OCI-LY1 (cell line): ENCODE results near the gene ACSM3.

Experiments
- H2AFZ ChIP-seq: fragments of 200-600 bp; sonication (generic), shearing (Covaris generic); 2 replicates; pipeline ENCODE4 v1.6.0; 2014; ENCODE audit warnings: antibody characterized with exemption, mild to moderate bottlenecking, low read length
- H3F3A ChIP-seq: fragments of 200-600 bp; sonication (generic), shearing (Covaris generic); 2 replicates; pipeline ENCODE4 v1.6.0; 2014; ENCODE audit warnings: mild to moderate bottlenecking, antibody characterized with exemption, low read length, moderate library complexity; ENCODE audit not compliant: insufficient read depth
- H3K27ac ChIP-seq: fragments of 200-600 bp; sonication (generic); 2 replicates; pipeline ENCODE4 v1.5.1; 2014; ENCODE audit warnings: low read length, mixed run types, mild to moderate bottlenecking, low read depth; ENCODE audit not compliant: poor library complexity, severe bottlenecking
- H3K27me3 ChIP-seq: fragments of 200-600 bp; sonication (generic); 2 replicates; pipeline ENCODE4 v1.6.0; 2014; ENCODE audit warnings: antibody characterized with exemption, mild to moderate bottlenecking, low read length, moderate library complexity; ENCODE audit not compliant: insufficient read depth
- H3K36me3 ChIP-seq: fragments of 200-600 bp; sonication (generic); 2 replicates; pipeline ENCODE4 v1.6.1; 2014; ENCODE audit warnings: mild to moderate bottlenecking, antibody characterized with exemption, low read length, moderate library complexity, mixed read lengths; ENCODE audit not compliant: insufficient read depth
- H3K4me1 ChIP-seq: fragments of 200-600 bp; sonication (generic); 2 replicates; pipeline ENCODE4 v1.5.1; 2014; ENCODE audit warnings: mild to moderate bottlenecking, low read length, moderate library complexity; ENCODE audit not compliant: insufficient read depth, severe bottlenecking
- H3K4me2 ChIP-seq: fragments of 200-600 bp; sonication (generic), shearing (Covaris generic); 2 replicates; pipeline ENCODE4 v1.6.1; 2014; ENCODE audit warnings: low read length
- H3K4me3 ChIP-seq: fragments of 200-600 bp; sonication (generic); 2 replicates; pipeline ENCODE4 v1.5.1; 2014; ENCODE audit warnings: low read length, low read depth, mild to moderate bottlenecking, mixed read lengths; ENCODE audit not compliant: poor library complexity, severe bottlenecking
- H3K79me2 ChIP-seq: fragments of 200-600 bp; shearing (Covaris generic); 2 replicates; pipeline ENCODE4 v1.6.1; 2016; ENCODE audit warnings: mixed run types, low read length, mixed read lengths; ENCODE audit not compliant: insufficient read depth
- H3K9ac ChIP-seq: fragments of 200-600 bp; sonication (generic), shearing (Covaris generic); 2 replicates; pipeline ENCODE4 v1.6.1; 2014; ENCODE audit warnings: mild to moderate bottlenecking, low read length, mixed read lengths
- H3K9me2 ChIP-seq: fragments of 200-600 bp; sonication (generic), shearing (Covaris generic); 2 replicates; pipeline ENCODE4 v1.6.1; 2014; ENCODE audit warnings: low read depth, mild to moderate bottlenecking, low read length, mixed read lengths
- H3K9me3 ChIP-seq: fragments of 200-600 bp; shearing (Covaris generic); 2 replicates; pipeline ENCODE4 v1.6.1; 2014; ENCODE audit warnings: low read length, mixed read lengths
- H4K20me1 ChIP-seq: fragments of 200-600 bp; sonication (generic), shearing (Covaris generic); 2 replicates; pipeline ENCODE4 v1.6.0; 2016; ENCODE audit warnings: mild to moderate bottlenecking, low read length; ENCODE audit not compliant: insufficient read depth
- CTCF ChIP-seq: fragments of 200-600 bp; sonication (generic), shearing (Covaris generic); IDR thresholded peaks from 2 replicates; pipeline ENCODE4 v1.5.1; 2017; ENCODE audit warnings: mild to moderate bottlenecking, antibody characterized with exemption, low read length, moderate library complexity, mixed read lengths
- EZH2 ChIP-seq: fragments of 200-600 bp; sonication (generic), shearing (Covaris generic); IDR thresholded peaks from 2 replicates; pipeline ENCODE4 v1.8.0; 2017; ENCODE audit warnings: borderline replicate concordance, mixed run types, mild to moderate bottlenecking, antibody characterized with exemption, low read length, moderate library complexity, mixed read lengths

The ACSM3 gene

GRCh38 chr16:20806168-20807050, 42.6 kb downstream of the ACSM3 start, which contains the start of the genes ERI2 and REXO5:
Gene ERI2, minus strand, starts transcription at chr16:20806472. Its CDS starts 42 bp downstream, at chr16:20806430.
Gene REXO5, plus strand, starts transcription at chr16:20806527. Its CDS starts 427 bp downstream, at chr16:20806954.
- Histone ChIP-seq H3K4me1 (peaks cover 18% of the 10 kb centered on the region), H3K36me3 (peaks cover under 1% of the 10 kb centered on the region; the same call in 1 of the 2 replicates), H3K4me2 (peak within 1 kb of the TSS; percentile 72), H3K27me3 (no peaks in the 10 kb centered on the region), H2AFZ (peak within 1 kb of the TSS; percentile 17; the same call in 1 of the 2 replicates), H3K9me2 (no peaks in the 10 kb centered on the region), H3K9ac (peak within 1 kb of the TSS; percentile 92), H3K79me2 (no peaks in the 10 kb centered on the region), H3K4me3 (peak within 1 kb of the TSS; percentile 81), H3F3A (no peaks in the 10 kb centered on the region), H4K20me1 (no peaks in the 10 kb centered on the region), H3K27ac (peak within 1 kb of the TSS; percentile 83), H3K9me3 (no peaks in the 10 kb centered on the region)
- peak; percentile 55; the same call in 1 of the 2 replicates for TF ChIP-seq CTCF
- TF ChIP-seq EZH2 = no peak

- H3K4me2 ChIP-seq = peak overlapping the region; percentile 72
- TF ChIP-seq CTCF = no peak
- no peak for TF ChIP-seq EZH2
- peak overlapping the region; percentile 92; the same call in 1 of the 2 replicates for H3K9ac ChIP-seq
- no peaks in the 10 kb centered on the region for H3K9me3 ChIP-seq
- H3K9me2 ChIP-seq = no peaks in the 10 kb centered on the region
- no peaks in the 10 kb centered on the region for H4K20me1 ChIP-seq
- no peak overlapping the region for H2AFZ ChIP-seq
- H3K79me2 ChIP-seq = no peaks in the 10 kb centered on the region
- H3K4me1 ChIP-seq = peaks cover 26% of the 10 kb centered on the region
- no peaks in the 10 kb centered on the region for H3F3A ChIP-seq
- peak overlapping the region; percentile 83 for H3K27ac ChIP-seq
- H3K4me3 ChIP-seq = peak overlapping the region; percentile 81
- H3K36me3 ChIP-seq = no peaks in the 10 kb centered on the region
- H3K27me3 ChIP-seq = no peaks in the 10 kb centered on the region
Observed at GRCh38 chr16:20807862-20808261, 44.0 kb downstream of the ACSM3 start.

- no peak for TF ChIP-seq EZH2
- no peaks in the 10 kb centered on the region for H3K79me2 ChIP-seq
- no peak overlapping the region for H3K27ac ChIP-seq
Observed at GRCh38 chr16:20811889-20812439, 48.1 kb downstream of the ACSM3 start.

More at GRCh38 chr16:20811889-20812439, 48.1 kb downstream of the ACSM3 start:
- no peak overlapping the region for H3K9ac ChIP-seq
- no peaks in the 10 kb centered on the region for H3K27me3 ChIP-seq
- H4K20me1 ChIP-seq = no peaks in the 10 kb centered on the region
- H2AFZ ChIP-seq = no peak overlapping the region
- peaks cover 16% of the 10 kb centered on the region for H3K4me1 ChIP-seq
- H3K9me3 ChIP-seq = no peaks in the 10 kb centered on the region
- no peaks in the 10 kb centered on the region for H3F3A ChIP-seq
- peaks cover 26% of the 10 kb centered on the region; the same call in 1 of the 2 replicates for H3K36me3 ChIP-seq
- no peak overlapping the region for H3K4me3 ChIP-seq
- no peaks in the 10 kb centered on the region for H3K9me2 ChIP-seq
- H3K4me2 ChIP-seq = no peak overlapping the region
